Measurements from ENCODE around the gene TMEM256. TPM values are rescaled to one million over a fixed set of nuclear protein-coding genes. Genes with fewer than 3 reads are reported as not detected.

Gene TMEM256
- total RNA-seq, 1 donor from 2014 or later: 35.9 TPM

GRCh38 chr17:7408252-7408727, 4.4 kb upstream of the TMEM256 start:
- no peak for DNase-seq (ENCODE audit: low read depth)

GRCh38 chr17:7407485-7408251, 3.8 kb upstream of the TMEM256 start, which contains the start of gene NLGN2:
TSS of gene NLGN2 (plus strand) at chr17:7407845. CDS start at chr17:7408256, 411 bp downstream.
- no peak for DNase-seq (ENCODE audit: low read depth)

- no peak for DNase-seq (ENCODE audit: low read depth)
These were observed 3.2 kb upstream of the TMEM256 start for GRCh38 chr17:7407082-7407481.

GRCh38 chr17:7406235-7406825, 2.4 kb upstream of the TMEM256 start:
- no peak for DNase-seq (ENCODE audit: low read depth)

- DNase-seq (ENCODE audit: low read depth): no peak
These were observed 1.7 kb upstream of the TMEM256 start for GRCh38 chr17:7405350-7406234.

GRCh38 chr17:7404737-7405349, 946 bp upstream of the TMEM256 start:
- no peak for DNase-seq (ENCODE audit: low read depth)

GRCh38 chr17:7403727-7403976, 245 bp downstream of the TMEM256 start:
- no peak for DNase-seq (ENCODE audit: low read depth)

- DNase-seq (ENCODE audit: low read depth): no peak
These were observed 712 bp downstream of the TMEM256 start for GRCh38 chr17:7403043-7403726.

- no peak for DNase-seq (ENCODE audit: low read depth)
These were observed 5.3 kb downstream of the TMEM256 start for GRCh38 chr17:7398612-7399011.

- no peak for DNase-seq (ENCODE audit: low read depth)
These were observed 7.8 kb downstream of the TMEM256 start for GRCh38 chr17:7396147-7396546.

- peak; percentile 63 for DNase-seq (ENCODE audit: low read depth)
These were observed 9.3 kb downstream of the TMEM256 start, which contains the start of gene PLSCR3 for GRCh38 chr17:7394452-7395191. TSS of gene PLSCR3 (minus strand) at chr17:7394525. CDS start at chr17:7394110, 415 bp downstream.

- DNase-seq (ENCODE audit: low read depth): no peak
These were observed 10.1 kb downstream of the TMEM256 start for GRCh38 chr17:7393613-7394451.

- DNase-seq (ENCODE audit: low read depth): no peak
These were observed 10.9 kb downstream of the TMEM256 start for GRCh38 chr17:7392696-7393612.

- no peak for DNase-seq (ENCODE audit: low read depth)
These were observed 12.6 kb downstream of the TMEM256 start for GRCh38 chr17:7391307-7391706.

GRCh38 chr17:7389924-7390910, 13.7 kb downstream of the TMEM256 start:
- DNase-seq (ENCODE audit: low read depth): no peak

- DNase-seq (ENCODE audit: low read depth): no peak
These were observed 15.0 kb downstream of the TMEM256 start for GRCh38 chr17:7388856-7389255.

- DNase-seq (ENCODE audit: low read depth): no peak
These were observed 19.3 kb downstream of the TMEM256 start for GRCh38 chr17:7384489-7385081.

Data from renal cortical epithelial cell (primary cell).